ENCODE measurements around the gene STRAP.

The STRAP gene

GRCh38 chr12:15846887-15847286 lies 35.3 kb upstream of the STRAP start:
- no peak for DNase-seq (ENCODE audit: low read depth)
- TF ChIP-seq, protein P1, sequence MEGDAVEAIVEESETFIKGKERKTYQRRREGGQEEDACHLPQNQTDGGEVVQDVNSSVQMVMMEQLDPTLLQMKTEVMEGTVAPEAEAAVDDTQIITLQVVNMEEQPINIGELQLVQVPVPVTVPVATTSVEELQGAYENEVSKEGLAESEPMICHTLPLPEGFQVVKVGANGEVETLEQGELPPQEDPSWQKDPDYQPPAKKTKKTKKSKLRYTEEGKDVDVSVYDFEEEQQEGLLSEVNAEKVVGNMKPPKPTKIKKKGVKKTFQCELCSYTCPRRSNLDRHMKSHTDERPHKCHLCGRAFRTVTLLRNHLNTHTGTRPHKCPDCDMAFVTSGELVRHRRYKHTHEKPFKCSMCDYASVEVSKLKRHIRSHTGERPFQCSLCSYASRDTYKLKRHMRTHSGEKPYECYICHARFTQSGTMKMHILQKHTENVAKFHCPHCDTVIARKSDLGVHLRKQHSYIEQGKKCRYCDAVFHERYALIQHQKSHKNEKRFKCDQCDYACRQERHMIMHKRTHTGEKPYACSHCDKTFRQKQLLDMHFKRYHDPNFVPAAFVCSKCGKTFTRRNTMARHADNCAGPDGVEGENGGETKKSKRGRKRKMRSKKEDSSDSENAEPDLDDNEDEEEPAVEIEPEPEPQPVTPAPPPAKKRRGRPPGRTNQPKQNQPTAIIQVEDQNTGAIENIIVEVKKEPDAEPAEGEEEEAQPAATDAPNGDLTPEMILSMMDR (IDR thresholded peaks at IDR 0.05; ENCODE audit: insufficient read depth, low read depth, low read length, missing control alignments) = no peak

DNA sequence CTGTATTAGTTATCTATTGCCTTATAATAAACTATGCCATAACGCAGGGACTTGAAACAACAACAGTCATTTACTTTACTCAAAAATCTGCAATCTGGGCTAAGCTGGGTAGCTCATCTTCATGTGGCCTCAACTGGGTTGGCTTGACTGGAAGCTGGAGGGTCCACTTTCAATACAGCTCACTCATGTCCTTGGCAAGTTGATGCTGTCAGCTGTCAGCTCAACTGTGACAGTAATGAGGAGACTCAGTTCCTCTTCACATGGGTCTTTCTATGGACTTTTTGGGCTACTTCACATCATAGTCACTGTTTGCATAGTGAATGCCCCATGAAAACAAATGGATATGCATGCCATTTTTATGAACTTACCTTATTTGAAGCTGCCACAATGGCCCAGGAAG lies 33.6 kb upstream of the STRAP start:
- DNase-seq (ENCODE audit: low read depth) = peak; percentile 3
- TF ChIP-seq, protein P1 (IDR thresholded peaks at IDR 0.05; ENCODE audit: insufficient read depth, low read depth, low read length, missing control alignments) = no peak
- H3K4me3 ChIP-seq (ENCODE audit: low read depth, low read length) = no peak overlapping the region

More at GRCh38 chr12:15846887-15847286, 35.3 kb upstream of the STRAP start:
- no peak overlapping the region for H3K4me3 ChIP-seq (ENCODE audit: low read depth, low read length)

GRCh38 chr12:15851045-15851620 lies 31.1 kb upstream of the STRAP start:
- H3K4me3 ChIP-seq (ENCODE audit: low read depth, low read length) = no peak overlapping the region
- TF ChIP-seq, protein P1 (IDR thresholded peaks at IDR 0.05; ENCODE audit: insufficient read depth, low read depth, low read length, missing control alignments) = no peak
- no peak for DNase-seq (ENCODE audit: low read depth)

DNA sequence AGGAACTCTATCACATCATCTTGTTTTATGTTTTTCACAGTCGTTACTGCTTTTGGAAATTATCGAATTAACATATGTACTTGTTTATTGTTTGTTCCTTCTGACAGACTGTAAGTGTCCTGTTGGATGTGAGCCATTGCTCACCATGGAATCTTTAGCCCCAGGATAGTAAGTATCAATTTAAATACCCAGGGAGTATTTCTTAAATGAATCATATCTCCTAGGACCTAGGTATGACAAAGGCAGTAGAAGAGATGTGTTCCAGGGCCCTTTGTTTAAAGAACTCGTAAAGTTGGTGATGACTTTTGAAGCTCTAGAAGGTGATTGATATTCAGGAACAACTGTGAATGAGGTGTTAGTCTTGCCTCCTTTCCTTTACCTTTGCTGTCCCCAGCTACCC lies 30.3 kb upstream of the STRAP start:
- H3K4me3 ChIP-seq (ENCODE audit: low read depth, low read length) = no peak overlapping the region
- no peak for DNase-seq (ENCODE audit: low read depth)
- TF ChIP-seq, protein P1 (IDR thresholded peaks at IDR 0.05; ENCODE audit: insufficient read depth, low read depth, low read length, missing control alignments) = no peak

GRCh38 chr12:15852383-15852782 lies 29.8 kb upstream of the STRAP start:
- DNase-seq (ENCODE audit: low read depth) = no peak
- TF ChIP-seq, protein P1 (IDR thresholded peaks at IDR 0.05; ENCODE audit: insufficient read depth, low read depth, low read length, missing control alignments) = no peak
- H3K4me3 ChIP-seq (ENCODE audit: low read depth, low read length) = no peak overlapping the region

DNA sequence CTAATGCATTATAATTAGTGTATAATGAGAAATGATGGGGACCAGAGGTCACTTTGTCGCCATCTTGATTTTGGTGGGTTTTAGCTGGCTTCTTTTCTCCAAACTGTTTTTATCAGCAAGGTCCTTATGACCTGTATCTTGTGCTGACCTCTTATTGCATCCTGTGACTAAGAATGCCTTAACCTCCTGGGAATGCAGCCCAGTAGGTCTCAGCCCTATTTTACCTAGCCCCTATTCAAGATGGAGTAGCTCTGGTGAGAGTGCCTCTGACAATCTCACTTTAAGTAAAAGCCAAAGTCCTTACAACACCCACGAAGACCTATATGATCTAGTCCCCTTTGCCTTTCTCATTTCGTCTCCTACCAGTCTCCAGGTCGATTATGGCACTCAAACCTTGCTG lies 28.3 kb upstream of the STRAP start:
- DNase-seq (ENCODE audit: low read depth) = no peak
- TF ChIP-seq, protein P1 (IDR thresholded peaks at IDR 0.05; ENCODE audit: insufficient read depth, low read depth, low read length, missing control alignments) = no peak
- no peak overlapping the region for H3K4me3 ChIP-seq (ENCODE audit: low read depth, low read length)

- DNase-seq (ENCODE audit: low read depth) = no peak
- TF ChIP-seq, protein P1 (IDR thresholded peaks at IDR 0.05; ENCODE audit: insufficient read depth, low read depth, low read length, missing control alignments) = no peak
- no peak overlapping the region for H3K4me3 ChIP-seq (ENCODE audit: low read depth, low read length)
These were observed 27.3 kb upstream of the STRAP start for GRCh38 chr12:15854916-15855315.
